GM23248 (cell line): ENCODE measurements around the gene MAGI1.

ENCODE experiments used
- EZH2 ChIP-seq: fragments of 200-600 bp; sonication (generic); IDR thresholded peaks from 2 replicates; pipeline ENCODE4 v1.6.1; 2018; ENCODE audit warnings: antibody characterized with exemption, mild to moderate bottlenecking; ENCODE audit not compliant: insufficient read depth, poor library complexity, severe bottlenecking
- EZH2phosphoT487 ChIP-seq: fragments of 200-600 bp; sonication (generic); IDR thresholded peaks from 2 replicates; pipeline ENCODE4 v1.6.1; 2018; ENCODE audit warnings: antibody characterized with exemption, moderate library complexity, mild to moderate bottlenecking, low read depth; ENCODE audit not compliant: insufficient read depth

DNA sequence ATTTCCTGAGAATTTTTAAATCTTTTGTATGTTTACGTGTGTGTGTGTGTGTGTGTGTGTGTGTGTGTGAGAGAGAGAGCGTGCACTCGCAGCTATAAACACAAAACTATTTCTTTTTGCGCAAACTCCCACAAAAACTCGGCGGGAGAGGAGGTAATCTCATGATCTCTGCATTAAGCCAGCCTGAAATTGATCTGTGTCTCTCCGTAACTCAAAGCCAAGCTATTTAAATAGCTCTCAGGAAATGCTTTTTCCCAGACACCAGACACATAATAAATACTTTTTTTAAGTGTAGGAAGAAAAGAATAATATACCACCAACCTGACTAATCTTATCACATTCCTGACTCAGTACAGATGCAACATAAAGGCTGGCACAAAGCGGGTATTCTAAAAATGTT lies 226.8 kb downstream of the MAGI1 start:
- TF ChIP-seq EZH2 (no peak), EZH2phosphoT487 (no peak)
